Parathyroid adenoma (tissue), 2 donors: ENCODE data around the gene SLC6A9.

ENCODE experiments used
- H2AFZ ChIP-seq: fragments of 300-600 bp; sonication (generic); one replicate; pipeline ENCODE4 v1.7.0; 2017; ENCODE audit warnings: antibody characterized with exemption, mild to moderate bottlenecking
- H3K27ac ChIP-seq: fragments of 300-600 bp; sonication (generic); one replicate; pipeline ENCODE4 v1.7.0; 2017
- H3K27me3 ChIP-seq: fragments of 300-600 bp; sonication (generic); one replicate; pipeline ENCODE4 v1.7.0; 2017; ENCODE audit warnings: low read length; ENCODE audit not compliant: control insufficient read depth, insufficient read depth
- H3K36me3 ChIP-seq: fragments of 300-600 bp; sonication (generic); one replicate; pipeline ENCODE4 v1.7.0; 2017; ENCODE audit warnings: low read length; ENCODE audit not compliant: control insufficient read depth, insufficient read depth
- H3K4me1 ChIP-seq: fragments of 300-600 bp; sonication (generic); one replicate; pipeline ENCODE4 v1.7.0; 2017; ENCODE audit warnings: control low read depth
- H3K4me2 ChIP-seq: fragments of 300-600 bp; sonication (generic); one replicate; pipeline ENCODE4 v1.7.0; 2017; ENCODE audit warnings: low read length
- H3K4me3 ChIP-seq: fragments of 300-600 bp; sonication (generic); one replicate; pipeline ENCODE4 v1.7.0; 2017; ENCODE audit warnings: low read depth, low read length
- H3K79me2 ChIP-seq: fragments of 300-600 bp; sonication (generic); one replicate; pipeline ENCODE4 v1.7.0; 2017; ENCODE audit warnings: control low read depth
- H3K9ac ChIP-seq: fragments of 300-600 bp; sonication (generic); one replicate; pipeline ENCODE4 v1.7.0; 2017; ENCODE audit warnings: mild to moderate bottlenecking
- H3K9me3 ChIP-seq: fragments of 300-600 bp; sonication (generic); one replicate; pipeline ENCODE4 v1.7.0; 2017; ENCODE audit warnings: low read length; ENCODE audit not compliant: control insufficient read depth
- TF ChIP-seq, protein P1 (sequence below): fragments of 300-600 bp; sonication (generic); IDR thresholded peaks from one replicate; pipeline ENCODE4 v1.7.0; 2017; ENCODE audit warnings: antibody characterized with exemption, mild to moderate bottlenecking
- donor health status: primary hyperparathyroidism.

Gene SLC6A9

DNA sequence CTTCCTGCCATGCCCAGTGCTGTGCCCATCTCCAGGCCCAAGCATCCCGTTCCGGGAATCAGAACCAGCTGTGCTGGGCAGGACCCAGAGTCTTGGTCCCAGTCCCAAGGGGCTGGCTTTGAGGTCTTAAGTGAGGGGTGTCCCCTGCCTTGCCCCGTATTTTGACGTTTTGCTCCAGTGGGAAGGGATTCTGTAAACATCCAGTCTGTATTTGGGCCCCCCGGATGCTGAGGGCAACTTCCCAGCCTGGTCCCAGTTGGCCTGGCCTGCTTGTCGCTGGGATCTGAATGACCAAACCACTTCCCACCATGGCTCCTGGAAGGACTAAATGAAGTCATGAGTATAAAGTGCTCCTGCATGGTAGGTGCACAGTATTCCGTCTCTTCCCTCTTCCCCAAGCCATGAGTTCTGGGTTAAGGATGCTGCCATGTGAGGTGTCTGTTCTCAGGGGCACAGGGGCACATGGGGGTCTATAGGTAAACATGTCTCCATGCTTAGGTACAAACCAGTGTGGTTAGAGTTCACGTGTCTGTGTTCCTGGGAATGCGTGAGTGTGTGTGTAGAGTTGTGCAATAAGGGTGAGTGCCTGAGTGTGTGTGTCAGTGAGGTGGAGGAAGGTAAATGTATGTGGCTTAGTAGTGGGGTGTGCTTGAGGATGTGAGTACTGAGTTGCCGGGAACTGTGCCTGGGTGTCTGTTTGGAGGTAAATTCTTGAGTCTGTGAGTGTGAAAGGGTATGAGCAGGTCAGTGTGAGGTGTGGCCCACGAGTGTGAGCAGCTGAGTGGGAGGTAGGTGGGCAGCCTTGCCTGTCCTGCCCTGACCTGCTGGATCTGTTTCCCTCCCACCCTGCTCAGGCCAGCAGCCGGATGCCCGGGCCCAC lies 50.8 kb downstream of the SLC6A9 start:
- Histone ChIP-seq H3K27ac (no peak overlapping the region), H3K36me3 (no peaks in the 10 kb centered on the region), H2AFZ (no peak overlapping the region), H3K4me2 (peak overlapping the region; percentile 80), H3K4me3 (no peak overlapping the region), H3K9me3 (no peaks in the 10 kb centered on the region), H3K9ac (no peak overlapping the region), H3K79me2 (no peaks in the 10 kb centered on the region), H3K4me1 (no peaks in the 10 kb centered on the region), H3K27me3 (no peaks in the 10 kb centered on the region)
- TF ChIP-seq, protein P1, sequence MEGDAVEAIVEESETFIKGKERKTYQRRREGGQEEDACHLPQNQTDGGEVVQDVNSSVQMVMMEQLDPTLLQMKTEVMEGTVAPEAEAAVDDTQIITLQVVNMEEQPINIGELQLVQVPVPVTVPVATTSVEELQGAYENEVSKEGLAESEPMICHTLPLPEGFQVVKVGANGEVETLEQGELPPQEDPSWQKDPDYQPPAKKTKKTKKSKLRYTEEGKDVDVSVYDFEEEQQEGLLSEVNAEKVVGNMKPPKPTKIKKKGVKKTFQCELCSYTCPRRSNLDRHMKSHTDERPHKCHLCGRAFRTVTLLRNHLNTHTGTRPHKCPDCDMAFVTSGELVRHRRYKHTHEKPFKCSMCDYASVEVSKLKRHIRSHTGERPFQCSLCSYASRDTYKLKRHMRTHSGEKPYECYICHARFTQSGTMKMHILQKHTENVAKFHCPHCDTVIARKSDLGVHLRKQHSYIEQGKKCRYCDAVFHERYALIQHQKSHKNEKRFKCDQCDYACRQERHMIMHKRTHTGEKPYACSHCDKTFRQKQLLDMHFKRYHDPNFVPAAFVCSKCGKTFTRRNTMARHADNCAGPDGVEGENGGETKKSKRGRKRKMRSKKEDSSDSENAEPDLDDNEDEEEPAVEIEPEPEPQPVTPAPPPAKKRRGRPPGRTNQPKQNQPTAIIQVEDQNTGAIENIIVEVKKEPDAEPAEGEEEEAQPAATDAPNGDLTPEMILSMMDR: no peak

DNA sequence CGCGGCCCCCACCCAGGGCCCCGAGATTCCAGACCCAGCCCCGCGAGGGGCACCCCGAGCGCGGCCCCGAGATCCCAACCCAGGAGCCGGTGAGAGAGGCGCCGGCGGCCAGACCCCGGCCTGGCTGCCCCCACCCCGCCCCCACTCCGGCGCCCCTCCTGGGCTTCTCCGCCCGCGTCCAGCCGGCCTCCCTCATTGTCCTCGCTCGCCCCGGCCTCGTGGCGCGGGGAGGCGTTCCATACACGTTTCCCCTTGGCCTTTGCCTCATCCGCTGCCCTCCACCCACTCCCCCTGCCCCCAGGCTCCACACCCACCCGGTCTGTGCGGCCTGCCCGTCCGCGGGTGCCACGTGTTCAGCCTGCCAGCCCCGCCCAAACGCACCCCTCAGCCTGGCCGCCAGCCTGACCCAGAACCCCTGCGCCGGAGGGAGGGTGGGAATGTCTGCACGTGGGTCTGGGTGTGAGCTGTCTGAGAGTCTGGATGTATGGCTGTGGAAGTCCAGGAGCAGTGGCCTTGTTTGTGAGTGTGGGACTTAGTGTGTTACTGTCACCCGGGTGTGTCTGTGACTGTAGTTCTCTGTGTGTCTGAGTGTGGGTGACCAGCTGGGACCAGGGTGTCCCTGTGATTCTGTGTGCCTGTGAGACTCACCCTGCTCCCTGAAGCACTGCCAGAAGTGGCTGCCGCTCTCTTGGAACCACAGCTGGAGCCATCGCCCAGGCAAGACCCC lies 51.6 kb downstream of the SLC6A9 start:
- Histone ChIP-seq H3K9ac (no peak overlapping the region), H3K36me3 (no peaks in the 10 kb centered on the region), H3K4me3 (peak overlapping the region; percentile 41), H2AFZ (peak overlapping the region; percentile 33), H3K4me2 (peak overlapping the region; percentile 80), H3K9me3 (no peaks in the 10 kb centered on the region), H3K27me3 (no peaks in the 10 kb centered on the region), H3K27ac (no peak overlapping the region), H3K79me2 (no peaks in the 10 kb centered on the region), H3K4me1 (no peaks in the 10 kb centered on the region)
- TF ChIP-seq, protein P1: no peak

DNA sequence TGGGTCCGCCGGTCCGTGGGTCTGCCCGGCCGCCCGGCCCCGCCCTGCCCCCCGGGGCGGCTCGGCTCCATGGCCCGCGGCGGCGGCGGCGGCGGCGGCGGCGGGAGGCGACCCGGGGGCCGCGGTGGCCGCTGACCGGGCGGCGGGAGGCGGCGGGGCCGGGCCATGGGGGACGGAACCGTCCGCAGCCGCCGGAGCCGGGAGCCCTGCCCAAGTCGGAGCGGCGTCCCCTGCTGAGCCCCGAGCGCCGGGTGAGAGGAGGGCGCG lies 52.1 kb downstream of the SLC6A9 start:
- TF ChIP-seq, protein P1: no peak
- no peaks in the 10 kb centered on the region for H3K36me3 ChIP-seq
- no peak overlapping the region for H3K9ac ChIP-seq
- H3K27ac ChIP-seq: no peak overlapping the region
- peak overlapping the region; percentile 33 for H2AFZ ChIP-seq
- no peaks in the 10 kb centered on the region for H3K9me3 ChIP-seq
- no peaks in the 10 kb centered on the region for H3K79me2 ChIP-seq
- H3K27me3 ChIP-seq: no peaks in the 10 kb centered on the region
- H3K4me3 ChIP-seq: peak overlapping the region; percentile 41
- H3K4me1 ChIP-seq: peaks cover 2% of the 10 kb centered on the region
- peak overlapping the region; percentile 80 for H3K4me2 ChIP-seq

DNA sequence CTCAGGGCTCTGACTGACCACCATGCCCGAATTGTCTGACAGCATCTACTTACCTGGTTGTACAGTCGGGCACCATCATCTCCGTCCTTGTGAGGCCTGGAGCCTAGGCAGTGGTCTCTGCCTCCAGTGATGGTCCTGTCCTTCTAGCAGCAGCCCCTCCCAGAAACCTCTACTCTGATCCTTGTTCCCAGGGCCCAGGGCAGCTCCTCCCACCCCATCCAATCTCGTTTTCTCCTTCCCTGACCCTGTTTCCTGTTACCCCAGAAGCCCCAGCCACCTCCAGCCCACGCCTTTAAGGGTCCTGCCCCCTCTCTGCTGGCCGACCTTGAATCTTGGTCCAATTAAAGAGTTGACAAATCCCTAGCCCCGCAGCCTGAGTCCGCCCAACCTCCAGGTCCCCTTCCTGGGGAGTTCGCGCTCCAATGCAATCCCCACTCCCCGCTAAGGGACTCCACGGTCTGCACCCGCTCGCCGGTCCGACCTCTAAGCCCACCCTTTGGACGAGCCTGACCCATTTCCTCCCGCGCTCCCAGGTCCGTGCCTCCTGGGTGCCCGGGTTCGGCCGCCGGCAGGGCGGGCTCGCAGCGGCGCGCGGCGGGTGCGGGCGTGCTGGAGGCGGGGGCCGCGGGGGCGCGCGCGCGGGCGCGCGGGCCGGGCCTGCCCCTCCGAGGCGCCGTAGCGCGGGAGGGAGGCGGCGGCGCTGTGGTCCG lies 52.6 kb downstream of the SLC6A9 start, which contains the start of gene B4GALT2:
Gene B4GALT2 (plus strand): TSS at position 660 of the 710 bp plus-strand sequence. CDS start 1,951 bp downstream, outside the sequence.
- Histone ChIP-seq H3K4me2 (peak within 1 kb of the TSS; percentile 80), H3K27me3 (no peaks in the 10 kb centered on the region), H3K4me1 (peaks cover 6% of the 10 kb centered on the region), H2AFZ (peak within 1 kb of the TSS; percentile 33), H3K79me2 (no peaks in the 10 kb centered on the region), H3K4me3 (peak within 1 kb of the TSS; percentile 42), H3K9me3 (no peaks in the 10 kb centered on the region), H3K36me3 (no peaks in the 10 kb centered on the region), H3K9ac (no peak within 1 kb of the TSS), H3K27ac (no peak within 1 kb of the TSS)
- TF ChIP-seq, protein P1: no peak
